ENCODE measurements around the gene GABRA4. TPM values are rescaled to one million over a fixed set of nuclear protein-coding genes. Genes with fewer than 3 reads are reported as not detected.

The GABRA4 gene
- total RNA-seq, 2 donors from 2014 or later, result not detected

Other genes with a start within 250 kb of the GABRA4 start
- not detected for gene COX7B2, start 84.3 kb downstream of the GABRA4 start, total RNA-seq
- gene GABRB1, start 38.0 kb upstream of the GABRA4 start, total RNA-seq, result not detected